ENCODE measurements around the gene JARID2.

Gene JARID2

DNA sequence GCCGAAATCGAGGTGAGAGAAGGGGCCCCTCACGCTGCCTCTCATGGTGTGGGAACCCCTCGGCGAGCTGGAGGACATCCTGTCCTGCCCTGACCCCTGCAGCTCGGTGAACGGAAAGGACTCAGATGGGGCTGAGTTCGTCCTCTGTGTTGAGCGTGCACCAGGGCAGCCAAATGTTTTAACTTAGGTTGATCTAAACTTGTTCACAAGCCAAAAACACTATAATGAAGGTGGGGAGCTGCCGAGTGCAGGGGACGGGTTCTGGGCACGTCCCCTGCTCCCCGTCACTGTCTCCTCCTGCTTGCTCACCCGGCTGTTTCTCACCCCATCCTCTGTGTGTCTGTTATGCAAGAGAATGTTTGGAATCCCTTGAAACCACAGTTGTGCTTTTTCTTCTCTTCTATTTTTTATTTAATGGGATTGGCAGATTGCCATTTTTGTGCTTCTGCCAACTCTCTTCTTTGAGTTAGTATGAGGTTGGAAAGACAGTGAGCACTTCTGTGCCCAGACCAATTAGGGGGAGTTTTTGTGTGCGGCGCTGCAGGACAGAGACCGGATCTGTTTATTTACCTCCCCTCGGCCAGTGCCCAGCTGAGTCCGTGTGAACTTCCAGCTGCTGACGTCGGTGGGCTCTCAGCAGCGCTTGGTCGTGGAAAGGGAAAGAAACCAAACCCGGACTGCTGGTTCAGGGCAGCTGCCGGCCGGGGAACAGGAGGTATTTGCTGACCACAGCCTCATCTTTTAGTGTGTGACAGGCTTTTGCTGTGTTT is 258.9 kb downstream of the JARID2 start:
- peaks cover 0 to 73% (median 43%) of the 10 kb centered on the region in 5 donors for H3K36me3 ChIP-seq (ENCODE audit: control insufficient read depth in 5 of 5, insufficient read depth in 5 of 5, low read length in 5 of 5)
- peak overlapping the region; percentile 54 for H3K27ac ChIP-seq (ENCODE audit: low read depth, low read length)
- H3K27me3 ChIP-seq (ENCODE audit: control insufficient read depth in 5 of 5, insufficient read depth in 4 of 5, low read length in 5 of 5) = no peaks in the 10 kb centered on the region
- peaks cover 11 to 37% (median 35%) of the 10 kb centered on the region in 5 donors for H3K4me1 ChIP-seq (ENCODE audit: control insufficient read depth in 5 of 5, insufficient read depth in 5 of 5, low read length in 5 of 5)
- peak overlapping the region; percentile 37 to 56 (median 55) for H3K4me3 ChIP-seq (ENCODE audit: low read depth in 1 of 5, low read length in 5 of 5)
- peak overlapping the region in 2 of 5 donors; percentile 35 to 37 for H3K9ac ChIP-seq (ENCODE audit: low read length in 5 of 5)
- no peaks in the 10 kb centered on the region for H3K9me3 ChIP-seq (ENCODE audit: control insufficient read depth in 5 of 5, low read length in 5 of 5)

DNA sequence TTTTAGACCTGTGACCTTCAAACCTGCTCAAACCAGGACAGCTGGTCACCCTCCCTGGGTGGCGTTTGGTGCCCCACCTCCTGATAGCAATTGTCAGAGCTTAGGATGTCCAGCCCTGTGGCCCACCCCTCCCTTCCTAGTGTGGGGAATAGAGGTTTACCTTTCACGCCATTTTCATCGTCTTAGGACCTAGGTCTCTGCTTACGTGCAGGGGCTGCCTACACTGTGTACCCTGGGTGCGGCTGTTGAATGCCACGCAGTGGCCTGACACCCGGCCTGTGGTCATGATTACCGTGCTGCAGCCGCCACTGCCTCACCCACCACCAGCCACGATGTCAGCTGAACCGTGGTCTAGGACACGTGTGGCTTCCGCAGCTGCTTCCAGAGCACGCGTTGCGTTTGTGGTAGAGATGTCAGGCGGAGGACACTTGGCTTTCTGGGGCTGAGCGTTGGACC is 259.6 kb downstream of the JARID2 start:
- peak overlapping the region in 3 of 5 donors; percentile 37 to 56 (median 55) for H3K4me3 ChIP-seq (ENCODE audit: low read depth in 1 of 5, low read length in 5 of 5)

DNA sequence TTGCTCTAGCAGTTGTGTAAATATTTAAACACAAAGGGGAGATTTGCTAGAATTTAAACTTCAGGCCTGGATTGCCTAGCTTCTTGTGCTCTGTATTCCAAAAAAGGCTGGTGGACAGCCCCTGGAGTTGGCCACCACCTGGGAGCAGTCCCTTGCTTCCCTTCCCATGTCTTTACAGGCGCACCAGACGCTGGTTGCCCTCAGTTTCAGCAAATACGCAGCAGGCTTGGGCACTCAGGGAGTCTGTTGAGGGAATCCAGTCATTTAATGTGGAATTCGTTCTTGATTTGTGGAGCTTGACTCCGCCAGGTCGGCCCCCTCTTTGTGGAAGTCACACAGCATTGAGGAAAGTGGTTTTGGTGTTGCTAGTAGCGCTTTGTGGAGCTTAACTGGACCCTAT is 260.2 kb downstream of the JARID2 start:
- H3K9me3 ChIP-seq (ENCODE audit: control insufficient read depth in 5 of 5, low read length in 5 of 5) = no peaks in the 10 kb centered on the region
- H3K4me3 ChIP-seq (ENCODE audit: low read depth in 1 of 5, low read length in 5 of 5) = no peak overlapping the region
- H3K36me3 ChIP-seq (ENCODE audit: control insufficient read depth in 5 of 5, insufficient read depth in 5 of 5, low read length in 5 of 5) = peaks cover 0 to 75% (median 43%) of the 10 kb centered on the region in 5 donors
- H3K9ac ChIP-seq (ENCODE audit: low read length in 5 of 5) = no peak overlapping the region
- no peaks in the 10 kb centered on the region for H3K27me3 ChIP-seq (ENCODE audit: control insufficient read depth in 5 of 5, insufficient read depth in 4 of 5, low read length in 5 of 5)
- no peak overlapping the region for H3K27ac ChIP-seq (ENCODE audit: low read depth, low read length)
- H3K4me1 ChIP-seq (ENCODE audit: control insufficient read depth in 5 of 5, insufficient read depth in 5 of 5, low read length in 5 of 5) = peaks cover 11 to 38% (median 37%) of the 10 kb centered on the region in 5 donors

More for the DNA sequence above, 259.6 kb downstream of the JARID2 start:
- Histone ChIP-seq H3K4me1 (ENCODE audit: control insufficient read depth in 5 of 5, insufficient read depth in 5 of 5, low read length in 5 of 5) (peaks cover 11 to 37% (median 35%) of the 10 kb centered on the region in 5 donors), H3K27ac (ENCODE audit: low read depth, low read length) (peak overlapping the region; percentile 54), H3K36me3 (ENCODE audit: control insufficient read depth in 5 of 5, insufficient read depth in 5 of 5, low read length in 5 of 5) (peaks cover 0 to 75% (median 47%) of the 10 kb centered on the region in 5 donors), H3K9me3 (ENCODE audit: control insufficient read depth in 5 of 5, low read length in 5 of 5) (no peaks in the 10 kb centered on the region), H3K9ac (ENCODE audit: low read length in 5 of 5) (peak overlapping the region in 1 of 5 donors; percentile 37), H3K27me3 (ENCODE audit: control insufficient read depth in 5 of 5, insufficient read depth in 4 of 5, low read length in 5 of 5) (no peaks in the 10 kb centered on the region)

DNA sequence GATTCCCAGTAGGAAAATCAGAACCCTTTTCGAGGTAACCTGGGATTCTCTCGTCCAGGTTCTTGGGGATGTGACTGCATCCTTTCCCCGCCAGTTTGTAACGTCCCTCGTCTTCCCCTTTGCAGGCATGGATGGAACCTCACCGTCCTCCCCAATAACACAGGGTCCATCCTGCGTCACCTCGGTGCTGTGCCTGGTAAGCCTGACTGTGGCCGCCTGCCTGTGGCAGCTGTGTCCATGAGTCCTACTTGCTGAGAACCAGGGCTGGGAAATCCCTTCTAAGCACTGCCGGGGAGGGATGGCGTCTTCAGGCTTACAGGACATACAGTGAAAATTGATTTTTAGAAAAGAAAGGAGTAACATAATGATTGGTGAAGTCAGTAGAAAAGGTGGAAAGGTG is 261.4 kb downstream of the JARID2 start:
- no peaks in the 10 kb centered on the region for H3K27me3 ChIP-seq (ENCODE audit: control insufficient read depth in 5 of 5, insufficient read depth in 4 of 5, low read length in 5 of 5)
- no peak overlapping the region for H3K4me3 ChIP-seq (ENCODE audit: low read depth in 1 of 5, low read length in 5 of 5)
- peaks cover 0 to 75% (median 44%) of the 10 kb centered on the region in 5 donors for H3K36me3 ChIP-seq (ENCODE audit: control insufficient read depth in 5 of 5, insufficient read depth in 5 of 5, low read length in 5 of 5)
- H3K9me3 ChIP-seq (ENCODE audit: control insufficient read depth in 5 of 5, low read length in 5 of 5) = no peaks in the 10 kb centered on the region
- H3K4me1 ChIP-seq (ENCODE audit: control insufficient read depth in 5 of 5, insufficient read depth in 5 of 5, low read length in 5 of 5) = peaks cover 11 to 43% (median 35%) of the 10 kb centered on the region in 5 donors
- H3K9ac ChIP-seq (ENCODE audit: low read length in 5 of 5) = no peak overlapping the region
- no peak overlapping the region for H3K27ac ChIP-seq (ENCODE audit: low read depth, low read length)

DNA sequence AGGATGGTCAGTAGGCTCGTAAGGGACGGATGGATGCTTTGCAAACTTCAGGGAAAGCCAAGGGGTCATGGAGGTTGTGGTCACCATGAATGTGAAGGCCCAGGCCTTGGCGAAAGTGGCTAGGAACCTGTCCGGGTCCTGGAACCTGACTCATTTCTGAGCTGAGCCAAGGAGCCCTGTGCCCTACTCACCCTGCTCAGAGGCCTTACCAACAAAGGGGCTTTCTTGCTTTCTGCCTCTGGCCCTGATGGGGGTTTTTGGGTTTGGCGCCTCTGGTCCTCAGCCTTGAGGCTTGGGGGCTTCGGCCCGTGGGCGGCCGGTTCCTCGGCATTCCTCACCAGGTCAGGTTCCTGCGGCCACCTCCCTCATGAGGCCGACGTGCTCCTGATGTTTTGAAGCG is 261.9 kb downstream of the JARID2 start:
- Histone ChIP-seq H3K36me3 (ENCODE audit: control insufficient read depth in 5 of 5, insufficient read depth in 5 of 5, low read length in 5 of 5) (peaks cover 0 to 75% (median 49%) of the 10 kb centered on the region in 5 donors), H3K4me1 (ENCODE audit: control insufficient read depth in 5 of 5, insufficient read depth in 5 of 5, low read length in 5 of 5) (peaks cover 11 to 40% (median 32%) of the 10 kb centered on the region in 5 donors), H3K4me3 (ENCODE audit: low read depth in 1 of 5, low read length in 5 of 5) (no peak overlapping the region), H3K9ac (ENCODE audit: low read length in 5 of 5) (no peak overlapping the region), H3K9me3 (ENCODE audit: control insufficient read depth in 5 of 5, low read length in 5 of 5) (no peaks in the 10 kb centered on the region), H3K27ac (ENCODE audit: low read depth, low read length) (no peak overlapping the region), H3K27me3 (ENCODE audit: control insufficient read depth in 5 of 5, insufficient read depth in 4 of 5, low read length in 5 of 5) (no peaks in the 10 kb centered on the region)

DNA sequence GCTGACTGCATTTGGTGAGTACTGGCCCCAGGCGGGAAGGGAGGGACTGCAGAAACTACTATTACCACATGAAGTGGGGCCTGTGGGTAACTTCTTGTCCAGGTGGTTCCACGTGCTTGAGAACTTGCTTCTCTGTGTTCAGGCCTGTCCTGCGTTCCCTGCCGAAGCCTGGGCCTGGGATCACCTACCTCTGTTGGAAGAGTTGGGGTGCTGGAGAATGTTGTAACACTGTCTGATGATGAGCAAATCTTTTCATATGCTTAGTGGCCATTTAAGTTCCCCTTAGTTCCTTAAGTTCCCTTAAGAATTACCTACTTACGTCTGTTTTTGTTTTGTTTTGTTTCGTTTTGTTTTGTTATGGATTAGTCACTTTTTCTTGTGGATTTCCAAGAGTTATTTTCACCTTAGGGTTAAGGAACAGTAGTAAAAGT is 262.6 kb downstream of the JARID2 start:
- Histone ChIP-seq H3K27me3 (ENCODE audit: control insufficient read depth in 5 of 5, insufficient read depth in 4 of 5, low read length in 5 of 5) (no peaks in the 10 kb centered on the region), H3K36me3 (ENCODE audit: control insufficient read depth in 5 of 5, insufficient read depth in 5 of 5, low read length in 5 of 5) (peaks cover 0 to 82% (median 55%) of the 10 kb centered on the region in 5 donors), H3K9ac (ENCODE audit: low read length in 5 of 5) (no peak overlapping the region), H3K27ac (ENCODE audit: low read depth, low read length) (no peak overlapping the region), H3K4me3 (ENCODE audit: low read depth in 1 of 5, low read length in 5 of 5) (no peak overlapping the region), H3K9me3 (ENCODE audit: control insufficient read depth in 5 of 5, low read length in 5 of 5) (no peaks in the 10 kb centered on the region), H3K4me1 (ENCODE audit: control insufficient read depth in 5 of 5, insufficient read depth in 5 of 5, low read length in 5 of 5) (peaks cover 11 to 40% (median 32%) of the 10 kb centered on the region in 5 donors)

DNA sequence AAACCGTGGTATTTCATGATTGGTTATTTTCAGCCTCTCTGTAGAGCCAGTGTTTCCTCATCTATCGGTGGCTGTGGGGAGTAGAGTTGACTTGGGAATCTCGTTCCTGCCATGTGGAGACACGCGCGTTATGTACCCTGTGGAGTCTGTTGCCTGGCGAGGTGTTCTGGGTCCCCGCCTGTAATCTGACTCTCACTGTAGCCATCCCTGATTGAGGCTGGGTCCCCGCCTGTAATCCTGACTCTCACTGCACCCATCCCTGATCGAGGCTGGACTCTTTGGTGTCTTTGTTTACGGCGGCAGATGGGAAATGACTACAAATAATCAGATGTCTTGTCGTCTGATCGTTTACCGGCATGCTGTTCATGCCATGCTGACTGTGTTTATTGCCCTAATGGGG is 263.1 kb downstream of the JARID2 start:
- Histone ChIP-seq H3K27ac (ENCODE audit: low read depth, low read length) (no peak overlapping the region), H3K4me1 (ENCODE audit: control insufficient read depth in 5 of 5, insufficient read depth in 5 of 5, low read length in 5 of 5) (peaks cover 11 to 38% (median 30%) of the 10 kb centered on the region in 5 donors), H3K9ac (ENCODE audit: low read length in 5 of 5) (no peak overlapping the region), H3K36me3 (ENCODE audit: control insufficient read depth in 5 of 5, insufficient read depth in 5 of 5, low read length in 5 of 5) (peaks cover 0 to 87% (median 60%) of the 10 kb centered on the region in 5 donors), H3K27me3 (ENCODE audit: control insufficient read depth in 5 of 5, insufficient read depth in 4 of 5, low read length in 5 of 5) (no peaks in the 10 kb centered on the region), H3K4me3 (ENCODE audit: low read depth in 1 of 5, low read length in 5 of 5) (no peak overlapping the region), H3K9me3 (ENCODE audit: control insufficient read depth in 5 of 5, low read length in 5 of 5) (no peaks in the 10 kb centered on the region)

DNA sequence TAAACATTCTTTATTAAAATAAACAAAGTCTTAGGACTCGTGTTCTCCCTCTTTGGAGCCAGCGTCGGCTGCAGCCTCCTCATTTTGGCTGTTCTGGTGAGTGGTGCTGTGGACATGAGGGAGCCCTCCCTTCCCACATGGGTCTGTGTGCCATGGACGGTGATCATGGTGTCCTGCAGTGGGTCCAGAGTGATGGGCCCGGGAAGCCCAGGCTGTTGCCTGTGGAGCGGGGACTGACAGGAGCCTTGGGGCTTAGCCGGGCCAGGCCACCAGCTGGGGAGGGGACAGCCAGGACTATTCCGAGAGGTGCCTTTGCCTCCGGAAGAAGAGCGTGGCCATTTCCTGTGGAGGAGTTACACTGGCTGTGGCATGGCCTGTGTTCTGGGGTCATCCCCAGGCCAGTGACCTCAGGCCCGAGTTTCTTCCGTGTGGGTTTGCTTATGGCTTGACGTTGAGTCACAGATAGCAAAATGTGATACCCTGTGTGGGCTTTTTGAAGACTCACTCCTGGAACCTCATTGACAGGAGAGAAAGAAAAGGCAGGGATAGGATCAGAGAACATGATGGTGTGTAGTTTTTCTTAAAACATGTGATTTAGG is 263.6 kb downstream of the JARID2 start:
- peaks cover 0 to 92% (median 64%) of the 10 kb centered on the region in 5 donors for H3K36me3 ChIP-seq (ENCODE audit: control insufficient read depth in 5 of 5, insufficient read depth in 5 of 5, low read length in 5 of 5)
- no peaks in the 10 kb centered on the region for H3K27me3 ChIP-seq (ENCODE audit: control insufficient read depth in 5 of 5, insufficient read depth in 4 of 5, low read length in 5 of 5)
- no peak overlapping the region for H3K27ac ChIP-seq (ENCODE audit: low read depth, low read length)
- H3K9me3 ChIP-seq (ENCODE audit: control insufficient read depth in 5 of 5, low read length in 5 of 5) = no peaks in the 10 kb centered on the region
- no peak overlapping the region for H3K9ac ChIP-seq (ENCODE audit: low read length in 5 of 5)
- no peak overlapping the region for H3K4me3 ChIP-seq (ENCODE audit: low read depth in 1 of 5, low read length in 5 of 5)
- peaks cover 11 to 33% (median 25%) of the 10 kb centered on the region in 5 donors for H3K4me1 ChIP-seq (ENCODE audit: control insufficient read depth in 5 of 5, insufficient read depth in 5 of 5, low read length in 5 of 5)

DNA sequence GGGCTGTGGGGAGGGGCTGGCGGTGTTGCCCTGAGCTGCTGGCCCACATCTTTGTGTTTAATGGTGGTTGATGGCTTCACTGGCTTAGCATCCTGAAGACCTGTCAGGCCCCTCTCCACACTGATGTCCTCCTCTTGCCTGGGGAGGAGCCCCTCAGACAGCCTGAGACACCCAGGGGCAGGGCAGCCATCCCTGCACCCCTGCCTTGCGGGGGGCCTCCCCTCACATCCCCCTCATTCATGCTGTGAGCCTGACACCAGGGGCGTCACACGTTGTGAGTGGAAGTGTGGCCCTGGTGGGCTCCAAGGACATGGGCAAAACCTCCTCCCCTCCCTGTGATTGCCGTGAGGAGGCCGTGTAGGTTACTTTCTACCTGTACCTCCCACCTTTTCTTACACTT is 264.3 kb downstream of the JARID2 start:
- no peak overlapping the region for H3K4me3 ChIP-seq (ENCODE audit: low read depth in 1 of 5, low read length in 5 of 5)
- H3K9me3 ChIP-seq (ENCODE audit: control insufficient read depth in 5 of 5, low read length in 5 of 5) = no peaks in the 10 kb centered on the region
- H3K27me3 ChIP-seq (ENCODE audit: control insufficient read depth in 5 of 5, insufficient read depth in 4 of 5, low read length in 5 of 5) = no peaks in the 10 kb centered on the region
- no peak overlapping the region for H3K9ac ChIP-seq (ENCODE audit: low read length in 5 of 5)
- H3K36me3 ChIP-seq (ENCODE audit: control insufficient read depth in 5 of 5, insufficient read depth in 5 of 5, low read length in 5 of 5) = peaks cover 0 to 96% (median 69%) of the 10 kb centered on the region in 5 donors
- peaks cover 6 to 26% (median 18%) of the 10 kb centered on the region in 5 donors for H3K4me1 ChIP-seq (ENCODE audit: control insufficient read depth in 5 of 5, insufficient read depth in 5 of 5, low read length in 5 of 5)
- H3K27ac ChIP-seq (ENCODE audit: low read depth, low read length) = no peak overlapping the region
